Gastroesophageal sphincter (tissue), 4 donors: Measurements from ENCODE around the gene MAP7D2. TPM values are rescaled to one million over a fixed set of nuclear protein-coding genes. Genes with fewer than 3 reads are reported as not detected.

Experiments
- ATAC-seq: fragments of 150-250 bp; one replicate; pipeline ENCODE4 v1.9.1; 2016; ENCODE audit warnings: mild to moderate bottlenecking, moderate library complexity
- H3K27ac ChIP-seq, 4 donors: fragments of 200-600 bp; sonication (generic) in 3 of 4; 1 replicate in 3 of 4; 2 replicates in 1 of 4; pipeline ENCODE4 v1.5.1; 2016 to 2019
- H3K27me3 ChIP-seq: fragments of 200-600 bp; sonication (generic); one replicate; pipeline ENCODE4 v1.5.1; 2019
- H3K36me3 ChIP-seq, 2 donors: fragments of 200-600 bp; sonication (generic); one replicate each; pipeline ENCODE4 v1.5.1; 2019; ENCODE audit warnings: control low read depth in 1 of 2
- H3K4me1 ChIP-seq, 3 donors: fragments of 200-600 bp; sonication (generic); 1 replicate in 2 of 3; 2 replicates in 1 of 3; pipeline ENCODE4 v1.5.1; 2016 to 2019; ENCODE audit warnings: control low read depth in 2 of 3
- H3K4me3 ChIP-seq, 2 donors: fragments of 200-600 bp; sonication (generic); one replicate each; pipeline ENCODE4 v1.5.1; 2019; ENCODE audit warnings: mild to moderate bottlenecking in 1 of 2, moderate library complexity in 1 of 2
- H3K9me3 ChIP-seq, 3 donors: fragments of 200-600 bp; sonication (generic); one replicate each; pipeline ENCODE4 v1.5.1; 2017 to 2019; ENCODE audit warnings: control low read depth in 2 of 3
- EP300 ChIP-seq: sonication (generic); formaldehyde crosslinking; IDR thresholded peaks from one replicate; pipeline ENCODE4 v1.6.1; 2017; ENCODE audit warnings: antibody characterized with exemption, mild to moderate bottlenecking
- POLR2A ChIP-seq, 2 donors: fragments of 450-650 bp; IDR thresholded peaks; one replicate each; pipeline ENCODE4 v1.6.1; 2017; ENCODE audit warnings: antibody characterized with exemption in 2 of 2, mild to moderate bottlenecking in 2 of 2, moderate library complexity in 1 of 2
- POLR2AphosphoS5 ChIP-seq: sonication (generic); formaldehyde crosslinking; IDR thresholded peaks from one replicate; pipeline ENCODE4 v1.6.1; 2017; ENCODE audit warnings: antibody characterized with exemption
- WGBS, 2 donors: methylation state at CpG; one replicate each; pipeline ENCODE4 v1.1.5; 2018; ENCODE audit warnings: low coverage in 1 of 2; 5-methylcytosine and 5-hydroxymethylcytosine counted together
- total RNA-seq, 4 donors: library from RNA; depleted of rRNA; stranded (reverse); fragments of >200 nt; gene quantifications; one replicate each; pipeline ENCODE4 v1.1.0, GENCODE V29; 2016
- TF ChIP-seq, protein P1 (sequence below), 4 experiments: fragments of 200-600 bp in 2 of 4; fragments of 450-650 bp in 2 of 4; sonication (generic) in 1 of 4; IDR thresholded peaks; one replicate each; pipeline ENCODE4 v1.5.1; 2017 to 2019; ENCODE audit warnings: antibody characterized with exemption in 4 of 4, mild to moderate bottlenecking in 2 of 4, moderate library complexity in 2 of 4

Gene MAP7D2
- total RNA-seq, 4 donors from 2014 or later = 0.27 to 0.42 (median 0.27) TPM; not detected in 1

DNA sequence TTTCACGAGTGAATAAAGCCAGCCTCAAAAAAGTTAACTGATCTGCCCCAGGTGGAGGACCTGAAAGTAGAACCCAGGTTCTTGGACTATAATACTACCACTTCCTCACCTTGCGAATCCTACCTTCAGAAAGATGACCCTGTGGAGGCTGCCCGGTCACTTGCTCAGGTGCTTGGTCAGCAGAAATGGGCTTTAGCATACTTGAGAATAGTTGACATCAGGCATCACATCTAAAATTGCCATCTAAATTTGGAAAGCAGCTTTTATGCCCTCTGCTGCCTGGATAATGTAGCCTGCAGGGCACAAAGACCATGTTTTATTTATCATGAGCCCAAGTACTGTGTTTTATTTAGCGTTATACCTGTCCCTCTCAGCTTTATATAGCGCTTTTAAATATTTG, 128.9 kb downstream of the MAP7D2 start:
- Histone ChIP-seq H3K4me3 (no peak overlapping the region), H3K36me3 (no peaks in the 10 kb centered on the region), H3K9me3 (no peaks in the 10 kb centered on the region), H3K4me1 (peaks cover 0 to 11% (median 0%) of the 10 kb centered on the region in 3 donors), H3K27ac (no peak overlapping the region), H3K27me3 (no peaks in the 10 kb centered on the region)
- no peak for ATAC-seq
- 83 to 86% methylated on average over 5 of the region's 5 CpGs for WGBS, 2 donors
- TF ChIP-seq EP300 (no peak), POLR2AphosphoS5 (no peak), POLR2A (IDR thresholded peaks at IDR 0.05) (no peak)
- TF ChIP-seq, protein P1, sequence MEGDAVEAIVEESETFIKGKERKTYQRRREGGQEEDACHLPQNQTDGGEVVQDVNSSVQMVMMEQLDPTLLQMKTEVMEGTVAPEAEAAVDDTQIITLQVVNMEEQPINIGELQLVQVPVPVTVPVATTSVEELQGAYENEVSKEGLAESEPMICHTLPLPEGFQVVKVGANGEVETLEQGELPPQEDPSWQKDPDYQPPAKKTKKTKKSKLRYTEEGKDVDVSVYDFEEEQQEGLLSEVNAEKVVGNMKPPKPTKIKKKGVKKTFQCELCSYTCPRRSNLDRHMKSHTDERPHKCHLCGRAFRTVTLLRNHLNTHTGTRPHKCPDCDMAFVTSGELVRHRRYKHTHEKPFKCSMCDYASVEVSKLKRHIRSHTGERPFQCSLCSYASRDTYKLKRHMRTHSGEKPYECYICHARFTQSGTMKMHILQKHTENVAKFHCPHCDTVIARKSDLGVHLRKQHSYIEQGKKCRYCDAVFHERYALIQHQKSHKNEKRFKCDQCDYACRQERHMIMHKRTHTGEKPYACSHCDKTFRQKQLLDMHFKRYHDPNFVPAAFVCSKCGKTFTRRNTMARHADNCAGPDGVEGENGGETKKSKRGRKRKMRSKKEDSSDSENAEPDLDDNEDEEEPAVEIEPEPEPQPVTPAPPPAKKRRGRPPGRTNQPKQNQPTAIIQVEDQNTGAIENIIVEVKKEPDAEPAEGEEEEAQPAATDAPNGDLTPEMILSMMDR (IDR thresholded peaks at IDR 0.05) = no peak

DNA sequence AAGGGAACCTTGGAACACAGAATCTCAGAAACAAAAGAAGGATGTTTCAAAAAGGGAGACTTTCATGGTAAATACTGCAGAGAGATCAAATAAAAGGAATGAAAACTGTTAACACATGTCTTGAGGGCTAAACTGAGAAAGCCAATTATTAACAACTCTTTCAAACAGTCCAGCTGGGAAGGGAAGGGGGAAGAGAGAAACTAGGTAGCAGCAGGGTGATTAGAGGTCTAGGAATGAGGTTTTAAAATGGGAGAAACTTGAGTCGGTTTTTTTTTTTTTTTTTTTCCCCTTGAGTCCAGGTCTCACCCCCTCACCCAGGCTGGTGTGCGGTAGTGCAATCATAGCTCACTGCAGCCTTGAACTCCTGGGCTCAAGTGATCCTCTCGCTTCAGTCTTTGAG, 130.2 kb downstream of the MAP7D2 start:
- Histone ChIP-seq H3K36me3 (no peaks in the 10 kb centered on the region), H3K4me3 (no peak overlapping the region), H3K4me1 (peaks cover 0 to 11% (median 0%) of the 10 kb centered on the region in 3 donors), H3K9me3 (no peaks in the 10 kb centered on the region), H3K27ac (no peak overlapping the region), H3K27me3 (no peaks in the 10 kb centered on the region)
- WGBS, 2 donors = 59 to 74% methylated on average over 2 to 3 of the region's 3 CpGs
- no peak for ATAC-seq
- TF ChIP-seq EP300 (no peak), POLR2A (IDR thresholded peaks at IDR 0.05) (no peak), POLR2AphosphoS5 (no peak)
- TF ChIP-seq, protein P1 (IDR thresholded peaks at IDR 0.05) = no peak

DNA sequence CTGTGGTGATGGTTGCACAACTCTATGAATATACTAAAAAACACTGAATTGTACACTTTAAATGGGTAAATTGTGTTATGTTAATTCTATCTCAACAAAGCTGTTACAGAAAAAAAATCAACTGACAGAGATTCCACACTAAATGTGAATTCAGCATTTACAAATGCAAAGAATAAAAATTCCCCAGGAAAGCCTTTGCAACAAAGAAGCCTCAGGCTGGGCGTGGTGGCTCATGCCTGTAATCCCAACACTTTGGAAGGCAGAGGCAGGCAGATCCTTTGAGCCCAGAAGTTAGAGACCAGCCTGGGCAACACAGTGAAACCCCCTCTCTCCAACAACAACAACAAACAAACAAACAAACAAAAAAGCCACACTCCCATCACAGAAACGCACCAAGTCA, 134.8 kb downstream of the MAP7D2 start:
- H3K9me3 ChIP-seq = no peaks in the 10 kb centered on the region
- H3K4me1 ChIP-seq = no peaks in the 10 kb centered on the region
- H3K4me3 ChIP-seq = no peak overlapping the region
- H3K36me3 ChIP-seq = no peaks in the 10 kb centered on the region
- no peaks in the 10 kb centered on the region for H3K27me3 ChIP-seq
- ATAC-seq = no peak
- 63 to 100% methylated on average over 1 of the region's 2 CpGs for WGBS, 2 donors
- TF ChIP-seq POLR2AphosphoS5 = no peak
- TF ChIP-seq, protein P1 (IDR thresholded peaks at IDR 0.05) = no peak
- no peak for TF ChIP-seq POLR2A (IDR thresholded peaks at IDR 0.05)
- TF ChIP-seq EP300 = no peak
- H3K27ac ChIP-seq = no peak overlapping the region

DNA sequence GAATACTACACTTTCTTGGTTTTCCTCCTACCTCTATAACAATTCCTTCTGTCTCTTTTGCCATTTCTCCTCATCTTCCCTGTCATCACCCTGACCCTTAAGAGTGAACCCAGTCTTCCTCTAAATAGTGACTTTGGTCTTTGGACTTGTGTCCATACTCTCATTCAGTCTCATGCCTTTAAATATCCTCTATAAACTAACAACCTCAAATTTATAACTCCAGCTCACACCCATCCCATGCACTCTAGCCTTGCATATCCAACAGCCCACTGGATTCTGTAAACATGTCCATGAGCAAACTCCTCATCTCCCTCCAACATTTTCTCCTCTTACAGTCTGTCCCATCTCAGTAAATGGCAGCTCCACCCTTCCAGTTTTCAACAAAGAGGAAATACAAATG, 140.9 kb downstream of the MAP7D2 start:
- peaks cover 0 to 4% (median 0%) of the 10 kb centered on the region in 3 donors for H3K4me1 ChIP-seq
- no peaks in the 10 kb centered on the region for H3K9me3 ChIP-seq
- ATAC-seq = no peak
- TF ChIP-seq, protein P1 (IDR thresholded peaks at IDR 0.05) = no peak
- TF ChIP-seq POLR2AphosphoS5 = no peak
- no peak for TF ChIP-seq POLR2A (IDR thresholded peaks at IDR 0.05)
- TF ChIP-seq EP300 = no peak
- no peak overlapping the region for H3K4me3 ChIP-seq
- no peaks in the 10 kb centered on the region for H3K36me3 ChIP-seq
- H3K27ac ChIP-seq = no peak overlapping the region
- H3K27me3 ChIP-seq = no peaks in the 10 kb centered on the region

DNA sequence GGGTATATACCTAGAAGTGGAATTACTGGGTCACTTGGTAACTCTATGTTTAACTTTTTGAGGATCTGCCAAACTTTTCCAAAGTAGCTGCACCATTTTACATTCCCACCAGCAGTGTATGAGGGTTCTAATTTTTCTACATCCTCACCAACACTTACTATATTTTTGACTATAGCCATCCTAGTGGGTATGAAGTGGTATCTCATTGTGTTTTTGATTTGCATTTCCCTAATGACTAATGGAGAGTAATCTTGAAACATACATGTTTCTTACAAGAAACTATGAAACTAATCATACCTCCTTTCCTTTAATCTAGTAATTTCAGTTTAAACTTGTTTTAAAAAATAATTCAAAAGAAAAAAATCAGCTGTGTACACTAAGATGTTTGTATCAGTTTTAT, 143.7 kb downstream of the MAP7D2 start:
- Histone ChIP-seq H3K36me3 (no peaks in the 10 kb centered on the region), H3K4me3 (no peak overlapping the region), H3K4me1 (peaks cover 0 to 4% (median 0%) of the 10 kb centered on the region in 3 donors), H3K9me3 (no peaks in the 10 kb centered on the region), H3K27me3 (no peaks in the 10 kb centered on the region), H3K27ac (no peak overlapping the region)
- TF ChIP-seq POLR2AphosphoS5 (no peak), POLR2A (IDR thresholded peaks at IDR 0.05) (no peak), EP300 (no peak)
- TF ChIP-seq, protein P1 (IDR thresholded peaks at IDR 0.05) = no peak
- no peak for ATAC-seq
